Measurements from ENCODE around the gene SEMA4A. TPM values are rescaled to one million over a fixed set of nuclear protein-coding genes. Genes with fewer than 3 reads are reported as not detected.

The SEMA4A gene
- total and polyA plus RNA-seq, 2 of the 8 experiments (the other 6 are each of a cell fraction or from before 2014, with no cell fraction given): 7.3 to 10.6 TPM

DNA sequence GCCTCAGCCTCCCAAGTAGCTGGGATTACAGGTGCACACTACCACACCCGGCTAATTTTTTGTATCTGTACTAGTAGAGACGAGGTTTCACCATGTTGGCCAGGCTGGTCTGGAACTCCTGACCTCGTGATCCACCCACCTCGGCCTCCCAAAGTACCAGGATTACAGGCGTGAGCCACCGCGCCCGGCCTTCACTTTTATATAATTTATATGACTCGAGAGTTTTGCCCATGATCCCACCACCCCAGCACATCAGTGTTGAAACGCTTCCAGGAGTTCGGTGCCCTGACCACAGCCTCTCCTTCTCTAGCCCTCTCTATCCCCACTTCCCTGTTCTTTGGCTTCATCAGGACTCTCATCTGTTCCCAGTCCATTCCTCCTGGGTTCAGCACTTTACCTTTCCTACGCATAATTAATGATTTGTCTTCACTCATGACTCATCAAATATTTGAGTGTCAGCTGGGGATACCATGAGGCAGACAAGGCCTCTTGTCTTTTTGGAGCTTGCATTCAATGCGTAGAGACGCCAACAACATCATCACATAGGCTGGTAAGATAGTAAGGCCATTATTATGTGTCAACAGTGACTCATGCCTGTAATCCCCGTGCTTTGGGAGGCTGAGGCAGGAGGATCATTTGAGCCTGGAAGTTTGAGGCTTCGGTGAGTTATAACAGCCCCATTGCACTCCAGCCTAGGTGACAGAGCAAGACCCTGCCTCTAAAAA lies 60.8 kb downstream of the SEMA4A start:
- ChIA-PET POLR2A (ENCODE audit: partially characterized antibody) (interaction anchor here (0.6 to 6.5 kb wide), 17 partner anchors 10 to 117 kb away, joined by 3 to 77 read pairs (median 11); partner anchors contain the start of genes LMNA, SEMA4A, SLC25A44 and SMG5), CTCF (ENCODE audit: partially characterized antibody) (interaction anchor here (0.6 to 4.5 kb wide), 11 partner anchors 11 to 617 kb away, joined by 3 to 34 read pairs (median 5); partner anchors contain the start of gene SLC25A44)
- Histone ChIP-seq H3K14ac (ENCODE audit: insufficient read length) (no peak overlapping the region), H3K27ac (ENCODE audit: low read depth, low read length) (0 out of 2 replicates have a peak overlapping the region, but pooled peaks have one; percentile 45), H3K56ac (replicated peaks; ENCODE audit: insufficient read length, low read depth, low read length) (no peak overlapping the region), H2BK20ac (ENCODE audit: low read length) (no peak overlapping the region), H3K4me3 (ENCODE audit: extremely low read depth in 1 of 4, insufficient read depth in 2 of 4, low read depth in 3 of 4, low read length in 4 of 4) (peak overlapping the region in 3 of 4 experiments; percentile 88 to 97 (median 96); a peak in 7 of 8 replicates), H2BK5ac (ENCODE audit: low read depth, low read length) (no peak overlapping the region; the same call in 1 of the 2 replicates), H3K79me2 (ENCODE audit: control insufficient read depth in 1 of 2, insufficient read depth in 2 of 2, low read length in 2 of 2) (peaks cover 7 to 24% of the 10 kb centered on the region in 2 experiments), H2BK120ac (replicated peaks; ENCODE audit: low read depth, low read length) (no peak overlapping the region), H2BK12ac (ENCODE audit: low read depth, low read length) (no peak overlapping the region), H4K20me1 (replicated peaks in 1 of 2; ENCODE audit: control insufficient read depth in 1 of 2, insufficient read depth in 2 of 2, low read length in 2 of 2) (no peaks in the 10 kb centered on the region), H4K8ac (ENCODE audit: extremely low read depth, insufficient read depth, low read length) (no peak overlapping the region), H3K4me1 (replicated peaks in 1 of 4; ENCODE audit: control insufficient read depth in 3 of 4, insufficient read depth in 4 of 4, low read length in 3 of 4) (peaks cover 0 to 5% (median 3%) of the 10 kb centered on the region in 4 experiments; a peak in 4 of 7 replicates), H2BK15ac (ENCODE audit: low read length) (0 out of 2 replicates have a peak overlapping the region, but pooled peaks have one; percentile 98), H3K79me1 (ENCODE audit: low read depth, low read length) (peaks cover 4% of the 10 kb centered on the region), H3K4me2 (ENCODE audit: insufficient read depth in 1 of 2, low read depth in 2 of 2, low read length in 2 of 2) (peak overlapping the region; percentile 63 to 86; a peak in 3 of 4 replicates), H3K23ac (ENCODE audit: insufficient read length) (no peak overlapping the region), H2AK5ac (ENCODE audit: low read depth, low read length) (no peak overlapping the region), H3K4ac (replicated peaks; ENCODE audit: insufficient read length, low read depth, low read length) (no peak overlapping the region), H3K27me3 (replicated peaks in 1 of 4; ENCODE audit: control insufficient read depth in 3 of 4, extremely low read depth in 1 of 4, insufficient read depth in 3 of 4, low read length in 3 of 4) (no peaks in the 10 kb centered on the region), H3K9ac (replicated peaks in 1 of 4; ENCODE audit: extremely low read depth in 1 of 4, low read depth in 3 of 4, low read length in 3 of 4) (no peak overlapping the region; a peak in 3 of 7 replicates), H3K18ac (ENCODE audit: extremely low read depth, low read length) (no peak overlapping the region), H3K9me3 (ENCODE audit: insufficient read depth in 2 of 2, low read depth in 1 of 2, low read length in 1 of 2) (no peaks in the 10 kb centered on the region; a peak in 1 of 4 replicates), H2AFZ (ENCODE audit: low read length) (no peak overlapping the region), H3K36me3 (ENCODE audit: control insufficient read depth in 2 of 4, insufficient read depth in 4 of 4, low read length in 3 of 4) (peaks cover 3 to 22% (median 5%) of the 10 kb centered on the region in 4 experiments; a peak in 6 of 8 replicates), H4K5ac (ENCODE audit: insufficient read length, low read depth, low read length) (no peak overlapping the region), H3K23me2 (ENCODE audit: low read depth, low read length) (0 out of 2 replicates have a peak, but pooled peaks cover 3% of the 10 kb centered on the region), H4K91ac (replicated peaks; ENCODE audit: insufficient read length, low read length) (no peak overlapping the region)
- DNase-seq (ENCODE audit: low read depth in 1 of 2, low spot score in 2 of 2) (no peak), FAIRE-seq (no peak)
- 95% methylated on average over 13 of the region's 16 CpGs; no CpG with 5 or more reads in 1 of the 2 experiments for WGBS, 2 experiments (ENCODE audit: extremely low coverage in 1 of 2, insufficient coverage in 1 of 2, insufficient read length in 1 of 2, insufficient replicate concordance in 2 of 2, low coverage in 1 of 2, low lambda C conversion rate in 2 of 2, missing lambda C conversion rate in 1 of 2)
- TF ChIP-seq MAFK (IDR thresholded peaks at IDR 0.05; ENCODE audit: low read depth, low read length) (peak; percentile 29; the same call in 1 of the 2 replicates), BACH1 (IDR thresholded peaks at IDR 0.05; ENCODE audit: low read length) (peak; percentile 59; the same call in 1 of the 2 replicates), CREB1 (IDR thresholded peaks at IDR 0.05) (no peak), HDAC6 (IDR thresholded peaks at IDR 0.05; ENCODE audit: low read depth, low read length) (no peak), KDM1A (IDR thresholded peaks at IDR 0.05; ENCODE audit: borderline replicate concordance, low read length) (no peak), BCL11A (IDR thresholded peaks at IDR 0.05; ENCODE audit: low read depth in 2 of 2, low read length in 2 of 2) (no peak), SRF (IDR thresholded peaks at IDR 0.05; ENCODE audit: low read depth, low read length) (no peak)
- TF ChIP-seq, protein P1, sequence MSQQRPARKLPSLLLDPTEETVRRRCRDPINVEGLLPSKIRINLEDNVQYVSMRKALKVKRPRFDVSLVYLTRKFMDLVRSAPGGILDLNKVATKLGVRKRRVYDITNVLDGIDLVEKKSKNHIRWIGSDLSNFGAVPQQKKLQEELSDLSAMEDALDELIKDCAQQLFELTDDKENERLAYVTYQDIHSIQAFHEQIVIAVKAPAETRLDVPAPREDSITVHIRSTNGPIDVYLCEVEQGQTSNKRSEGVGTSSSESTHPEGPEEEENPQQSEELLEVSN (IDR thresholded peaks at IDR 0.05): no peak
